Heart left ventricle (tissue), 16 donors: Measurements from ENCODE around the gene COX8C. TPM values are rescaled to one million over a fixed set of nuclear protein-coding genes. Genes with fewer than 3 reads are reported as not detected.
"Not testable (repeated sequence)": the region's sequence is repeated elsewhere in the genome, so short reads cannot be mapped to it uniquely, and the experiment has no call there.

Experiments
- ATAC-seq, 4 donors: fragments of 200-7000 bp; cut with Tn5 transposase; one replicate each; pipeline ENCODE4 v1.9.1; 2020 to 2022; ENCODE audit warnings: moderate library complexity in 4 of 4, mild to moderate bottlenecking in 3 of 4, moderate number of reproducible peaks in 1 of 4
- DNase-seq, 5 donors: peaks; one replicate each; pipeline ENCODE4 v3.0.0-alpha.2; 2020
- H3K27ac ChIP-seq, 12 donors: fragments of 200-600 bp; sonication (generic) in 4 of 12; one replicate each; pipeline versions ENCODE4 v1.5.0 to v1.8.0; 2016 to 2022; ENCODE audit warnings: mild to moderate bottlenecking in 2 of 12
- H3K27me3 ChIP-seq, 9 donors: fragments of 200-600 bp; sonication (generic) in 2 of 9; one replicate each; pipeline versions ENCODE4 v1.5.1 to v1.8.0; 2016 to 2022; ENCODE audit warnings: mild to moderate bottlenecking in 3 of 9
- H3K36me3 ChIP-seq, 9 donors: fragments of 200-600 bp; sonication (generic) in 2 of 9; one replicate each; pipeline versions ENCODE4 v1.5.0 to v1.8.0; 2018 to 2022; ENCODE audit warnings: mild to moderate bottlenecking in 2 of 9
- H3K4me1 ChIP-seq, 12 donors: fragments of 200-600 bp; sonication (generic) in 4 of 12; one replicate each; pipeline versions ENCODE4 v1.5.0 to v1.8.0; 2016 to 2022; ENCODE audit warnings: mild to moderate bottlenecking in 3 of 12
- H3K4me3 ChIP-seq, 12 donors: fragments of 200-600 bp; sonication (generic) in 4 of 12; one replicate each; pipeline versions ENCODE4 v1.5.0 to v1.8.0; 2017 to 2022; ENCODE audit warnings: mild to moderate bottlenecking in 9 of 12, moderate library complexity in 4 of 12
- H3K9me3 ChIP-seq, 12 donors: fragments of 200-600 bp; sonication (generic) in 4 of 12; one replicate each; pipeline versions ENCODE4 v1.5.0 to v1.8.0; 2016 to 2022; ENCODE audit warnings: mild to moderate bottlenecking in 1 of 12
- POLR2A ChIP-seq, 2 donors: fragments of 450-650 bp; IDR thresholded peaks; one replicate each; pipeline ENCODE4 v1.6.1; 2017; ENCODE audit warnings: antibody characterized with exemption in 2 of 2, mild to moderate bottlenecking in 2 of 2, moderate library complexity in 2 of 2
- WGBS, 4 donors: extraction: QIAGEN DNeasy Blood & Tissue Kit in 2 of 4; methylation state at CpG; one replicate each; pipeline versions ENCODE4 v1.1.5 to v1.1.7; 2013 to 2018; 5-methylcytosine and 5-hydroxymethylcytosine counted together
- intact Hi-C, 10 donors: fragments of 100-400 bp; cut with DNase I; formaldehyde crosslinking; loops; one replicate each; pipeline versions ENCODE4 v1.11.1 to v1.14.2; 2022
- polyA plus RNA-seq, 2 donors: library from polyadenylated mRNA; stranded (reverse); fragments of 200-250 nt; gene quantifications; one replicate each; pipeline ENCODE4 v1.2.3, GENCODE V29; 2013
- total RNA-seq, 9 donors: library from RNA; depleted of rRNA in 2 of 9; stranded (reverse); fragments of >200 nt in 2 of 9; fragmentation: NEBNext Ultra II Directional in 3 of 9; extraction: Animal tissue kit (Norgen Biotek cat#: 25700) in 3 of 9; gene quantifications; one replicate each; pipeline versions ENCODE4 v1.1.0 to v1.2.4, GENCODE V29; 2016 to 2023
- TF ChIP-seq, protein P1 (sequence below), 12 donors: fragments of 200-600 bp; sonication (generic) in 4 of 12; IDR thresholded peaks; one replicate each; pipeline versions ENCODE4 v1.5.0 to v1.8.0; 2018 to 2022; ENCODE audit warnings: antibody characterized with exemption in 12 of 12, mild to moderate bottlenecking in 5 of 12
- donor health status: ischemic (EF 13 %, LVEDD 7.1; RV severe dilation, severe dysfunction).
- donor health status: healthy with polysubstance abuse.
- donor health status: DM: no; HTN: yes; CAD: no.
- donor health status: DM: no; HTN: no; CAD: no.
- donor health status: ischemic (EF 25% LVEDD 6.9; RV normal size, moderate dysfunction).
- donor health status: ischemic (EF 25% LVEDD 5.7; RV mildly dilated, moderate dysfunction).
- donor health status: healthy.
- donor health status: DM: yes; HTN: yes; CAD: no.
- donor health status: ischemic (EF 35%, LVEDD 5.7; RV mildly dilated, moderate dysfunction).
- donor health status: nonischemic (EF 11% LVEDD 7.7; RV severe dilation, severe dysfunction).
- donor health status: DM: yes; HTN: yes; CAD: no.
- donor health status: PGD.
- donor health status: ischemic (EF 29% LVEDD 5.4; RV normal size, mild dysfunction).
- donor health status: nonischemic (EF 23%, LVEDD 6.1; RV moderate dilation, normal function).

COX8C gene
- total and polyA plus RNA-seq, 11 donors = 0.60 to 2.0 (median 0.89) TPM; not detected in 5

DNA sequence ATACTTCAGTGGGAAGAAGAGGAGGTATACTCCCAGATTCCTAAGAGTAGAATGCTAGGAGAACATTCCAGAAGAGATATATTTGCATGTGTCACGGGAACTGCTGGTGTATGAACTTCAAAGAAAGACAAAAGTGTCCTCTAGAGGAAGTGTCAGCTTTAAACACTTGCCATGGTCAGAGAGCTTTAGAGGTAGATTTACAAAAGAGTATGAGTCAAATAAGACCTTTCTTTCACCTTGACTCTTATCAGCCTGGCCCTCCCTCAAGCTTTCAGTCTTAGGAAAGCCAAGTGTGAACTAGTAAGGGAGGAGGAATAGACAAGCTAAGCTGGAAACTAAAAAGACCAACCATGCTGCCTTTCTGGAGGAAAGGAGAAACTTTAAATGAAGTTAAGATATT lies 34.7 kb downstream of the COX8C start:
- no peaks in the 10 kb centered on the region for H3K9me3 ChIP-seq
- ATAC-seq = no peak
- H3K27ac ChIP-seq = no peak overlapping the region
- TF ChIP-seq, protein P1, sequence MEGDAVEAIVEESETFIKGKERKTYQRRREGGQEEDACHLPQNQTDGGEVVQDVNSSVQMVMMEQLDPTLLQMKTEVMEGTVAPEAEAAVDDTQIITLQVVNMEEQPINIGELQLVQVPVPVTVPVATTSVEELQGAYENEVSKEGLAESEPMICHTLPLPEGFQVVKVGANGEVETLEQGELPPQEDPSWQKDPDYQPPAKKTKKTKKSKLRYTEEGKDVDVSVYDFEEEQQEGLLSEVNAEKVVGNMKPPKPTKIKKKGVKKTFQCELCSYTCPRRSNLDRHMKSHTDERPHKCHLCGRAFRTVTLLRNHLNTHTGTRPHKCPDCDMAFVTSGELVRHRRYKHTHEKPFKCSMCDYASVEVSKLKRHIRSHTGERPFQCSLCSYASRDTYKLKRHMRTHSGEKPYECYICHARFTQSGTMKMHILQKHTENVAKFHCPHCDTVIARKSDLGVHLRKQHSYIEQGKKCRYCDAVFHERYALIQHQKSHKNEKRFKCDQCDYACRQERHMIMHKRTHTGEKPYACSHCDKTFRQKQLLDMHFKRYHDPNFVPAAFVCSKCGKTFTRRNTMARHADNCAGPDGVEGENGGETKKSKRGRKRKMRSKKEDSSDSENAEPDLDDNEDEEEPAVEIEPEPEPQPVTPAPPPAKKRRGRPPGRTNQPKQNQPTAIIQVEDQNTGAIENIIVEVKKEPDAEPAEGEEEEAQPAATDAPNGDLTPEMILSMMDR (IDR thresholded peaks at IDR 0.05) = no peak
- no peak for TF ChIP-seq POLR2A (IDR thresholded peaks at IDR 0.05)
- no peaks in the 10 kb centered on the region for H3K36me3 ChIP-seq
- no peaks in the 10 kb centered on the region for H3K4me1 ChIP-seq
- 39 to 67% (median 41%) methylated on average over 1 of the region's 1 CpG for WGBS, 4 donors
- intact Hi-C loops = no loop called here
- no peaks in the 10 kb centered on the region for H3K27me3 ChIP-seq
- no peak overlapping the region for H3K4me3 ChIP-seq
- DNase-seq = no peak

DNA sequence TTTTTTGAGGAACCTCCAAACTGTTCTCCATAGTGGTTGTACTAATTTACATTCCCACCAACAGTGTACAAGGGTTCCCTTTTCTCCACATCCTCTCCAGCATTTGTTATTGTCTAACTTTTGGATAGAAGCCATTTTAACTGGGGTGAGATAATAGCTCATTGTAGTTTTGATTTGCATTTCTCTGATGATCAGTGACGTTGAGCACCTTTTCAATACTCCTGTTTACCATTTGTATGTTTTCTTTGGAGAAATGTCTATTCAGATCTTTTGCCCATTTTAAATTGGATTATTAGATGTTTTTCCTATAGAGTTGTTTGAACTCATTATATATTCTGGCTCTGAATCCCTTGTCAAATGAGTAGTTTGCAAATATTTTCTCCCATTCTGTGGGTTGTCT lies 37.3 kb downstream of the COX8C start:
- H3K27ac ChIP-seq, H3K4me1 ChIP-seq, H3K27me3 ChIP-seq, ATAC-seq, H3K4me3 ChIP-seq, H3K36me3 ChIP-seq, intact Hi-C loops, DNase-seq, H3K9me3 ChIP-seq: not testable (repeated sequence)
- WGBS, 4 donors = 45 to 62% (median 53%) methylated on average over 1 of the region's 1 CpG

DNA sequence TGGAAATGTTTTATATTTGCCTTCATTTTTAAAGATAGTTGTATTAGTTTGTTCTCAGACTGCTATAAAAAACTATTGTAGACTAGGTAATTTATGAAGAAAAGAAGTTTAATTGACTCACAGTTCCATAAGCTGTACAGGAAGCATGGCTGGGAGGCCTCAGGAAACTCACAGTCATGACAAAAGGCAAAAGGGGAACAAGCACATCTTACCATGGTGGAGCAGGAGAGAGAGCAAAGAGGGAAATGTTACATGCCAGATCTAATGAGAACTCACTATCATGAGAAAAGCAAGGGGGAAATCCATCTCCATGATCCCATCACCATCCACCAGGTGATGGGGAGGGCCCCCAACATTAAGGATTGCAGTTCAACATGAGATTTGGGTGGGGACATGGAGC lies 48.2 kb downstream of the COX8C start:
- Histone ChIP-seq H3K9me3 (peaks cover 0 to 23% (median 6%) of the 10 kb centered on the region in 12 donors), H3K4me3 (no peak overlapping the region), H3K4me1 (no peaks in the 10 kb centered on the region), H3K27me3 (peaks cover 0 to 6% (median 0%) of the 10 kb centered on the region in 9 donors), H3K36me3 (no peaks in the 10 kb centered on the region), H3K27ac (no peak overlapping the region)
- intact Hi-C loops = no loop called here
- no peak for DNase-seq
- ATAC-seq = no peak
- TF ChIP-seq POLR2A (IDR thresholded peaks at IDR 0.05) = no peak
- TF ChIP-seq, protein P1 (IDR thresholded peaks at IDR 0.05) = no peak

DNA sequence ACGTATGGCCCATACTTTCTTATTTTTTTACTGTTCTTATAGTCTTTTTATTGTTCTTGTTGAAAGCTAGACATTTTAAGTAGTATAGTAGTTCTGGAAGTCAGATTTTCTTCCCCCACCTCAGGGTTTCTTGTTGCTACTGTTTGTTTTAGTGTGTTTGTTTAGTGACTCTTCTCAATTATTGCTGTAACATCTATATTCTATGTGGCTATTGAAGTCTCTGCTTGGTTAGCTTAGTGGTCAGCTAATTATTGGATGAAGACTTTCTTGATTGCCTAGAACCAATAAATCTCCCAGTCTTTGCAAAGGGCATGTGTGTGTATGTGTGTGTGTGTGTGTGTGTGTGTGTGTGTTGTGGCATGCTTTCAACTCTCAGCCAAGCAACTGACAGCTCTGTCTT lies 49.5 kb downstream of the COX8C start:
- 84 to 93% (median 88%) methylated on average over 1 of the region's 1 CpG for WGBS, 4 donors
- intact Hi-C loops = no loop called here

More for the DNA sequence above, 49.5 kb downstream of the COX8C start:
- Histone ChIP-seq H3K9me3 (peaks cover 0 to 23% (median 6%) of the 10 kb centered on the region in 12 donors), H3K4me3 (no peak overlapping the region), H3K27ac (no peak overlapping the region), H3K27me3 (peaks cover 0 to 12% (median 0%) of the 10 kb centered on the region in 9 donors), H3K36me3 (no peaks in the 10 kb centered on the region), H3K4me1 (no peaks in the 10 kb centered on the region)
- ATAC-seq = no peak
- TF ChIP-seq, protein P1 (IDR thresholded peaks at IDR 0.05) = no peak
- no peak for TF ChIP-seq POLR2A (IDR thresholded peaks at IDR 0.05)
- no peak for DNase-seq

Other genes starting within 250 kb of the COX8C start
- 100 to 1,000 TPM in 3 of 9 donors, 10 to 100 TPM in 6; 71.7 to 152 (median 91.0) TPM for gene ITPK1, start 231.3 kb upstream of the COX8C start, total RNA-seq
- gene ITPK1, start 231.3 kb upstream of the COX8C start, polyA plus RNA-seq = 100 to 1,000 TPM in 1 of 2 donors, 10 to 100 TPM in 1; 44.5 to 158 TPM
- 10 to 100 TPM; 45.7 to 87.0 (median 56.8) TPM for gene MOAP1, start 162.3 kb upstream of the COX8C start, total RNA-seq
- 10 to 100 TPM; 26.6 to 36.7 TPM for gene MOAP1, start 162.3 kb upstream of the COX8C start, polyA plus RNA-seq
- gene LYSET, start 161.9 kb upstream of the COX8C start, total RNA-seq = 10 to 100 TPM in 8 of 9 donors, 1 to 10 TPM in 1; 8.8 to 29.3 (median 22.8) TPM
- 10 to 100 TPM; 20.5 to 23.4 TPM for gene LYSET, start 161.9 kb upstream of the COX8C start, polyA plus RNA-seq
- gene GON7, start 140.1 kb upstream of the COX8C start, total RNA-seq = 10 to 100 TPM; 10.3 to 25.5 (median 14.8) TPM
- gene GON7, start 140.1 kb upstream of the COX8C start, polyA plus RNA-seq = 10 to 100 TPM; 22.3 to 27.4 TPM
- gene UBR7, start 139.9 kb upstream of the COX8C start, total RNA-seq = 10 to 100 TPM; 19.6 to 27.1 (median 23.3) TPM
- 10 to 100 TPM in 1 of 2 donors, 1 to 10 TPM in 1; 9.4 to 39.6 TPM for gene UBR7, start 139.9 kb upstream of the COX8C start, polyA plus RNA-seq
- 10 to 100 TPM; 10.6 to 34.0 (median 20.8) TPM for gene BTBD7, start 14.1 kb upstream of the COX8C start, total RNA-seq
- 1 to 10 TPM; 7.2 to 8.7 TPM for gene BTBD7, start 14.1 kb upstream of the COX8C start, polyA plus RNA-seq
- gene UNC79, start 83.8 kb downstream of the COX8C start, total RNA-seq = under 1 TPM; 0.26 to 0.58 (median 0.44) TPM
- gene UNC79, start 83.8 kb downstream of the COX8C start, polyA plus RNA-seq = under 1 TPM; 0.04 to 0.15 TPM